Esophagus (tissue), 2 donors: ENCODE measurements around the gene CPN1. TPM values are rescaled to one million over a fixed set of nuclear protein-coding genes. Genes with fewer than 3 reads are reported as not detected.
A peak's percentile ranks its signal among the peaks of the same experiment; 100 is the strongest.
"Not testable (repeated sequence)": the region's sequence is repeated elsewhere in the genome, so short reads cannot be mapped to it uniquely, and the experiment has no call there.

Experiments
- H3K27ac ChIP-seq, 2 donors: one replicate each; pipeline ENCODE4 v1.5.1; 2013; ENCODE audit warnings: low read depth in 2 of 2, mild to moderate bottlenecking in 2 of 2, inconsistent platforms in 1 of 2, low read length in 1 of 2, moderate library complexity in 1 of 2
- H3K27me3 ChIP-seq, 2 donors: one replicate each; pipeline ENCODE4 v1.6.1; 2013; ENCODE audit warnings: low read length in 2 of 2, control low read depth in 1 of 2, mild to moderate bottlenecking in 1 of 2; ENCODE audit not compliant: insufficient read depth in 2 of 2, control insufficient read depth in 1 of 2
- H3K36me3 ChIP-seq, 2 donors: one replicate each; pipeline ENCODE4 v1.6.1; 2013; ENCODE audit warnings: low read length in 1 of 2; ENCODE audit not compliant: control insufficient read depth in 2 of 2, insufficient read depth in 2 of 2
- H3K4me1 ChIP-seq, 2 donors: one replicate each; pipeline ENCODE4 v1.6.1; 2013; ENCODE audit warnings: low read length in 1 of 2; ENCODE audit not compliant: control insufficient read depth in 2 of 2, insufficient read depth in 2 of 2
- H3K4me3 ChIP-seq, 2 donors: one replicate each; pipeline ENCODE4 v1.5.1; 2013; ENCODE audit warnings: low read length in 2 of 2, mild to moderate bottlenecking in 2 of 2, low read depth in 1 of 2, moderate library complexity in 1 of 2
- H3K9me3 ChIP-seq, 2 donors: one replicate each; pipeline ENCODE4 v1.6.1; 2013; ENCODE audit warnings: mild to moderate bottlenecking in 2 of 2, low read depth in 1 of 2, low read length in 1 of 2, moderate library complexity in 1 of 2; ENCODE audit not compliant: control insufficient read depth in 2 of 2, insufficient read depth in 1 of 2
- WGBS, 2 donors: extraction: QIAGEN DNeasy Blood & Tissue Kit; methylation state at CpG; one replicate each; pipeline ENCODE4 v1.1.7; 2013; 5-methylcytosine and 5-hydroxymethylcytosine counted together
- polyA plus RNA-seq, 2 donors: library from polyadenylated mRNA; stranded (reverse); fragments of 200-250 nt; gene quantifications; one replicate each; pipeline ENCODE4 v1.2.3, GENCODE V29; 2013
- donor health status: healthy with polysubstance abuse.
- donor health status: Bipolar disorder and iron deficiency.

The CPN1 gene
- polyA plus RNA-seq, 2 donors, result not detected

DNA sequence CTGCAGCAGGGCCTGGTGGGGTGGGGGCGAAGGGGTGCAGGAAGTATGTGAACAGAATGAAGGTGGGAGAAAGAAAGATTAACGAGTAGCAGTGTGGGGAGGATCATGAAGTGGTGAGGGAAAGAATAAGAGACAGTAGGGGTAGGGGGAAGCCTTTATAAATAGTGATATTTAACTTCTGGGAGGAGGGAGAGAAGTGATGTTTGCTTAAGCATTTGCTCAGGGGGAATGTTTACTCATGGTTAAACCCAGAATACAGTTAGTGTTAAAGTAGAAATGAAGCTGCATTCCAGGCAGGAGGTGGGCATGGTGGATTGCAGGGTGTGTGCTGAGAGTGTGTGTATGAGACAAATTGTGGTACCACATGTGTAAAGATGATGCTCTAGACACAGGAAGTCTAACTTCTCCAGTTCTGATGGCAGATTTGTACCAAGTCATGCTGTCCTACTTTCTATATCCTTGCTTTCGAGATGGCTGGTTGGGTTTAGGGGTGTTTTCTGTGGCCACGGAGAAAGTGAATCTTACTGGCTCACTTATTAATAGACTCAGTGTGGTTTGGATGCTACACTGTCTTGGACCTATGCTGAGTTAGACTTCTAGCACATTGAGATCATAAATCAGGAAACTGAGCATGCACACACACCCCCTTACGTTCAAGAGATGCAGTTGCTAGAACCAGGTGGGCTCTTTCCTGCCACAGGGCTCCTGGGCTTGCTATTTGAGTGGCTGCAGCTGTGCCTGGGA is 61.4 kb downstream of the CPN1 start:
- Histone ChIP-seq H3K9me3 (no peaks in the 10 kb centered on the region), H3K27ac (no peak overlapping the region), H3K4me3 (no peak overlapping the region), H3K27me3 (no peaks in the 10 kb centered on the region), H3K36me3 (no peaks in the 10 kb centered on the region), H3K4me1 (no peaks in the 10 kb centered on the region)
- 51 to 56% methylated on average over 5 of the region's 5 CpGs for WGBS, 2 donors

DNA sequence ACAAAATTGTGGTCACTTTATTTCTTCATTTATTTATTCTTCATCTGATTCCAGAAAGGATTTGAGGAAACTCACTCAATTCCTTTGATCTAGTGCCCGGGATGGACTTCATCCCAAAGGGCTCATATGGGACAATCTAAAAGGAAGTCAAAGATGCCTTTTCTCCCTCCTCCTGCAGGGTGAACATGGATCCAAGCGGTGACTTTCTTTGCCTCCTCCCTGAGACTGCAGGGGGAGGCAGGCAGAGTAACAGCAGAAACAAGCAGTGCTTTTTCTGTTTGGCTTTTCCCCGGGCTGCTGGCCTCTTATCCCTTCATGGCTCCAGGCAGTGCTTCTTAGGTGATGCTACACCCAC is 61.9 kb downstream of the CPN1 start:
- Histone ChIP-seq H3K27me3 (no peaks in the 10 kb centered on the region), H3K27ac (no peak overlapping the region), H3K36me3 (no peaks in the 10 kb centered on the region), H3K9me3 (no peaks in the 10 kb centered on the region), H3K4me1 (no peaks in the 10 kb centered on the region), H3K4me3 (no peak overlapping the region)
- WGBS, 2 donors, result 23 to 33% methylated on average over 3 of the region's 3 CpGs

- no peaks in the 10 kb centered on the region for H3K4me1 ChIP-seq
- H3K9me3 ChIP-seq, result no peaks in the 10 kb centered on the region
- no peak overlapping the region for H3K4me3 ChIP-seq
- H3K36me3 ChIP-seq, result no peaks in the 10 kb centered on the region
- 74 to 83% methylated on average over 5 of the region's 5 CpGs for WGBS, 2 donors
- H3K27me3 ChIP-seq, result no peaks in the 10 kb centered on the region
- H3K27ac ChIP-seq, result no peak overlapping the region
Measured at GRCh38 chr10:100014071-100014762, 67.5 kb downstream of the CPN1 start.

DNA sequence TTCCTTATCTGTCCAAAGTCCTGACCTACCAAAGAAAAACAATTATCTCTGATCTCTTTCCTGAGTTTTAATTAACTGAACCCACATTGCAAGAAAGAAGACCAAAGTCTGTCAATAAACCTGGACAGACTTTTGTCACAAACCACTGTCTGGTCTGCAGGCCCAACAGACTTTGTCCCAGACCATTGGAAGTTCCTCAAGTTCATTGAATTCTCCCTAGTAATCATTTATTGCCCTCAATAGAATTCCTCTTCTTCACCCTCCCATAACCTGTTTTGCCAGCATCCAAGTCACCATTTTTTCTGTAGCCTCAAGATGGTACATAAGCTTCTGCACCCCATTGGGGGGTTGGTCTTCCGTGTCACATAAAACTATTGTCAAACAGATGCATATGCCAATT is 68.0 kb downstream of the CPN1 start:
- 79 to 86% methylated on average over 1 of the region's 1 CpG for WGBS, 2 donors
- Histone ChIP-seq H3K27ac (no peak overlapping the region), H3K27me3 (no peaks in the 10 kb centered on the region), H3K4me1 (no peaks in the 10 kb centered on the region), H3K4me3 (no peak overlapping the region), H3K9me3 (no peaks in the 10 kb centered on the region), H3K36me3 (no peaks in the 10 kb centered on the region)

DNA sequence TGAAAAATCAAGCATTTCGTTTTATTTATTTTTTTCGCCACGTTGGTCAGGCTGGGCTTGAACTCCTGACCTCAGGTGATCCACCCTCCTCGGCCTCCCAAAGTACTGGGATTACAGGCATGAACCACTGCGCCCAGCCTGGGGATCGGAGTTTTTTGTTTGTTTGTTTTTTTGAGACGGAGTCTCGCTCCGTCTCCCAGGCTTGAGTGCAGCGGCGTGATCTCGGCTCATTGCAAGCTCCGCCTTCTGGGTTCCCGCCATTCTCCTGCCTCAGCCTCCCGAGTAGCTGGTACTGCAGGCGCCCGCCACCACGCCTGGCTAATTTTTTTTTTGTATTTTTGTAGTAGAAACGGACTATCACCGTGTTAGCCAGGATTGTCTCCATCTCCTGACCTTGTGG is 69.8 kb downstream of the CPN1 start:
- not testable (repeated sequence) for H3K27ac ChIP-seq, H3K4me1 ChIP-seq, H3K36me3 ChIP-seq, H3K27me3 ChIP-seq, H3K4me3 ChIP-seq, H3K9me3 ChIP-seq
- 91 to 93% methylated on average over 20 of the region's 20 CpGs for WGBS, 2 donors

DNA sequence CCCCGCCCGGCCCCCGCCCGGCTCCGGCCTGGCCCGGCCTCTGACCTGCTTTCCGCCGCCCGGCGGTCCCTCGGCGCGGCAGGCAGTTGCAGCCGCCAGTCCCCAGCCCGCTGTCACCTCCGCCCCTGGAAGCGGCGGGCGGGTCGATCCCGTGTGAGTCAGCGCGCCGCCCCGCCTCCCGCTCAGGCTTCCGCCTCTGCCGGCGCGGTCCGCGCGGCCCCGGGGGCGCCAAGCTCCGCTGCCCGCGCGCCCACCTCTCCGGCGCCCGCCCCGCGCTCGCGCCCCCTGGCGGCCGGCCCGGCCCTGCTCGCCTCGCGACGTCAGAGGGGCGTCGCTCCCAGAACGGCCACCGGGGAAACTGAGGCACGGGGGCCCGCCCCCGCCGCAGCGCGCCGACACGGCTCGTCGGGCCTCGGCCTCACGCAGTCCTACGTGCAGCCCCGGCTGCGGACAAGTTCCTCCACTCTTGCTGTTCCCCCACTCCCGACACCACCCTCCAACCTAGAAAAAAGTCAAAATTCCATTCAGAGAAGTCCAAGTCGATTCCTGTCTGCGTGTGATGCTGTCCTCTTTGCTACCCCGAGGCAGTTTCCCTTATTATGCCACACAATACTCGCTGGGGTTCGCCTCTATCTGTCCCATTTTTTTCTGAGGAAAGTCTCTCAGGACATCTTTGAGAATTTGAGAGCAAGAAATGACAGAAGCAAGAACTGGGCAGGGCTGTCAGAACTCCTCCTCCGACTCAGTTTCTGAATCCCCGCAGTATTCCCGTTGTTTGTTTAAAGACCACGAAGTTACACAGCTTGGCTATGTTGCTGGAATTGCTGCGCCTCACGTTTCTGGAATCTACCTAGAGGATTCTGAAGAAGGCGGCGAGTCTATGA is 71.6 kb downstream of the CPN1 start, which contains the start of gene DNMBP:
DNMBP (minus strand) TSS at position 155 of the 884 bp plus-strand sequence. CDS start 37,823 bp downstream, outside the sequence.
- Histone ChIP-seq H3K9me3 (no peaks in the 10 kb centered on the region), H3K27ac (peak within 1 kb of the TSS; percentile 91), H3K4me1 (peaks cover 0 to 9% of the 10 kb centered on the region in 2 donors), H3K4me3 (peak within 1 kb of the TSS; percentile 74 to 99), H3K27me3 (no peaks in the 10 kb centered on the region), H3K36me3 (no peaks in the 10 kb centered on the region)
- 2 to 3% methylated on average over 52 to 86 of the region's 86 CpGs for WGBS, 2 donors

- WGBS, 2 donors, result 1 to 2% methylated on average over 34 to 45 of the region's 45 CpGs
- Histone ChIP-seq H3K9me3 (no peaks in the 10 kb centered on the region), H3K4me3 (peak overlapping the region; percentile 74 to 99), H3K27me3 (no peaks in the 10 kb centered on the region), H3K4me1 (peaks cover 0 to 9% of the 10 kb centered on the region in 2 donors), H3K27ac (peak overlapping the region; percentile 91), H3K36me3 (no peaks in the 10 kb centered on the region)
Measured at GRCh38 chr10:100009283-100009792, 72.3 kb downstream of the CPN1 start.

GRCh38 chr10:100008708-100009282 is 72.9 kb downstream of the CPN1 start:
- 15 to 21% methylated on average over 9 of the region's 9 CpGs for WGBS, 2 donors
- no peaks in the 10 kb centered on the region for H3K9me3 ChIP-seq
- no peaks in the 10 kb centered on the region for H3K27me3 ChIP-seq
- H3K4me3 ChIP-seq, result peak overlapping the region; percentile 74 to 99
- peaks cover 0 to 9% of the 10 kb centered on the region in 2 donors for H3K4me1 ChIP-seq
- peak overlapping the region in 1 of 2 donors; percentile 91 for H3K27ac ChIP-seq
- H3K36me3 ChIP-seq, result no peaks in the 10 kb centered on the region

- Histone ChIP-seq H3K9me3 (no peaks in the 10 kb centered on the region), H3K4me1 (peaks cover 0 to 9% of the 10 kb centered on the region in 2 donors), H3K27ac (peak overlapping the region in 1 of 2 donors; percentile 22), H3K4me3 (peak overlapping the region in 1 of 2 donors; percentile 99), H3K36me3 (no peaks in the 10 kb centered on the region), H3K27me3 (no peaks in the 10 kb centered on the region)
- WGBS, 2 donors, result 19 to 25% methylated on average over 6 of the region's 6 CpGs
Measured at GRCh38 chr10:100008142-100008522, 73.5 kb downstream of the CPN1 start.
